OCI-LY7 (cell line): ENCODE data around the gene MRC2. TPM values are rescaled to one million over a fixed set of nuclear protein-coding genes. Genes with fewer than 3 reads are reported as not detected.
"Not testable (repeated sequence)": the region's sequence is repeated elsewhere in the genome, so short reads cannot be mapped to it uniquely, and the experiment has no call there.

ENCODE experiments used
- BruUV-seq: library from RNA; stranded (reverse); fragments of 400-500 nt; replicated peaks from 2 replicates; lab custom pipeline; 2021; lab: Mats Ljungman, UMichigan
- CTCF ChIA-PET: fragments of 300-600 bp; sonication (Branson Sonifier 250); formaldehyde crosslinking; loops from one replicate; lab custom pipeline; 2022; ENCODE audit warnings: antibody characterized with exemption; ENCODE audit not compliant: unreplicated experiment; lab: Charles Lee
- POLR2A ChIA-PET: fragments of 300-600 bp; sonication (Branson Sonifier 250); formaldehyde crosslinking; loops from one replicate; lab custom pipeline; 2022; ENCODE audit warnings: antibody characterized with exemption; lab: Charles Lee
- DNase-seq: peaks from one replicate; pipeline ENCODE4 v3.0.0-alpha.2; 2015; ENCODE audit warnings: low spot score
- H2AFZ ChIP-seq: fragments of 200-600 bp; sonication (generic), shearing (Covaris generic); 2 replicates; pipeline ENCODE4 v1.6.1; 2014; ENCODE audit warnings: mild to moderate bottlenecking, antibody characterized with exemption, low read length, moderate library complexity
- H3K27ac ChIP-seq: fragments of 200-600 bp; sonication (generic); 2 replicates; pipeline ENCODE4 v1.5.1; 2014; ENCODE audit warnings: mixed run types, low read depth, mild to moderate bottlenecking, moderate library complexity, low read length, inconsistent platforms; ENCODE audit not compliant: poor library complexity, severe bottlenecking
- H3K36me3 ChIP-seq: fragments of 200-600 bp; sonication (generic); 2 replicates; pipeline ENCODE4 v1.6.1; 2014; ENCODE audit warnings: mild to moderate bottlenecking, antibody characterized with exemption, low read length, moderate library complexity, mixed read lengths; ENCODE audit not compliant: insufficient read depth
- H3K4me1 ChIP-seq: fragments of 200-600 bp; sonication (generic); 2 replicates; pipeline ENCODE4 v1.5.1; 2014; ENCODE audit warnings: mild to moderate bottlenecking, low read length; ENCODE audit not compliant: insufficient read depth, poor library complexity, severe bottlenecking
- H3K4me2 ChIP-seq: fragments of 200-600 bp; sonication (generic); 2 replicates; pipeline ENCODE4 v1.6.1; 2014; ENCODE audit warnings: mild to moderate bottlenecking, low read length
- H3K4me3 ChIP-seq: fragments of 200-600 bp; sonication (generic); 2 replicates; pipeline ENCODE4 v1.5.1; 2014; ENCODE audit warnings: mild to moderate bottlenecking, low read depth, low read length; ENCODE audit not compliant: poor library complexity, severe bottlenecking
- H3K79me2 ChIP-seq: fragments of 200-600 bp; sonication (generic); 2 replicates; pipeline ENCODE4 v1.6.1; 2016; ENCODE audit warnings: low read depth, mild to moderate bottlenecking, low read length, moderate library complexity, mixed read lengths; ENCODE audit not compliant: insufficient read depth
- H3K9me2 ChIP-seq: fragments of 200-600 bp; sonication (generic); 2 replicates; pipeline ENCODE4 v1.6.1; 2016; ENCODE audit warnings: mild to moderate bottlenecking, low read length, mixed read lengths; ENCODE audit not compliant: insufficient read depth
- H3K9me3 ChIP-seq: fragments of 200-600 bp; sonication (generic); 2 replicates; pipeline ENCODE4 v1.6.1; 2014; ENCODE audit warnings: mild to moderate bottlenecking, mixed run types, low read length, mixed read lengths
- H4K20me1 ChIP-seq: fragments of 200-600 bp; sonication (generic); 2 replicates; pipeline ENCODE4 v1.6.1; 2014; ENCODE audit warnings: mild to moderate bottlenecking, antibody characterized with exemption, low read length, moderate library complexity, mixed read lengths; ENCODE audit not compliant: insufficient read depth
- EZH2phosphoT487 ChIP-seq: fragments of 200-600 bp; sonication (generic); IDR thresholded peaks from 2 replicates; pipeline ENCODE4 v1.6.1; 2018; ENCODE audit warnings: low read depth, borderline replicate concordance, mild to moderate bottlenecking, mixed run types, antibody characterized with exemption, low read length, moderate library complexity, mixed read lengths
- intact Hi-C: fragments of 100-400 bp; cut with micrococcal nuclease; formaldehyde crosslinking; loops from one replicate; pipeline ENCODE4 v1.10.0; 2022; ENCODE audit not compliant: unreplicated experiment
- total RNA-seq, 2 experiments: library from RNA; depleted of rRNA in 1 of 2; stranded (reverse); fragments of >200 nt in 1 of 2; shearing (Covaris generic) in 1 of 2; gene quantifications; 2 replicates each; pipeline ENCODE4 v1.2.3, GENCODE V29; 2014 to 2022
- TF ChIP-seq, protein P1 (sequence below): fragments of 200-600 bp; sonication (generic); conservative IDR thresholded peaks from 2 replicates; pipeline ENCODE4 v1.5.1; 2014; ENCODE audit warnings: mild to moderate bottlenecking, antibody characterized with exemption, low read length, moderate library complexity, mixed read lengths

Gene MRC2
- total RNA-seq, 2 experiments from 2014 or later = 0.19 to 0.27 TPM

DNA sequence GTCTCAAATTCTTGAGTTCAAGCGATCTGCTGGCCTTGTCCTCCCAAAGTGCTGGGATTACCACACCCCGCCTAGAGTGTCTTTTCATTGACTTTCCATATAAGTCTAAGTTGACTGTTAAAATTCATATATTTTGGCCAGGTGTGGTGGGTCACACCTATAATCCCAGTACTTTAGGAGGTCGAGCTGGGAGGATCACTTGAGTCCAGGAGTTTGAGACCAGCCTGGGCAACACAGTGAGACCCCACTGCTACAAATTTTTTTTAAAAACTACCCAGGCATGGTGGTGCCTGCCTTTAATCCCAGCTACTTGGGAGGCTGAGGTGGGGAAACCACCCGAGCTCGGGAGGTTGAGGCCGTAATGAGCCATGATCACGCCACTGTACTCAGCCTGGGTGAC lies 21.9 kb upstream of the MRC2 start:
- no peak for TF ChIP-seq EZH2phosphoT487
- TF ChIP-seq, protein P1, sequence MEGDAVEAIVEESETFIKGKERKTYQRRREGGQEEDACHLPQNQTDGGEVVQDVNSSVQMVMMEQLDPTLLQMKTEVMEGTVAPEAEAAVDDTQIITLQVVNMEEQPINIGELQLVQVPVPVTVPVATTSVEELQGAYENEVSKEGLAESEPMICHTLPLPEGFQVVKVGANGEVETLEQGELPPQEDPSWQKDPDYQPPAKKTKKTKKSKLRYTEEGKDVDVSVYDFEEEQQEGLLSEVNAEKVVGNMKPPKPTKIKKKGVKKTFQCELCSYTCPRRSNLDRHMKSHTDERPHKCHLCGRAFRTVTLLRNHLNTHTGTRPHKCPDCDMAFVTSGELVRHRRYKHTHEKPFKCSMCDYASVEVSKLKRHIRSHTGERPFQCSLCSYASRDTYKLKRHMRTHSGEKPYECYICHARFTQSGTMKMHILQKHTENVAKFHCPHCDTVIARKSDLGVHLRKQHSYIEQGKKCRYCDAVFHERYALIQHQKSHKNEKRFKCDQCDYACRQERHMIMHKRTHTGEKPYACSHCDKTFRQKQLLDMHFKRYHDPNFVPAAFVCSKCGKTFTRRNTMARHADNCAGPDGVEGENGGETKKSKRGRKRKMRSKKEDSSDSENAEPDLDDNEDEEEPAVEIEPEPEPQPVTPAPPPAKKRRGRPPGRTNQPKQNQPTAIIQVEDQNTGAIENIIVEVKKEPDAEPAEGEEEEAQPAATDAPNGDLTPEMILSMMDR = no peak
- Histone ChIP-seq H3K9me3 (no peaks in the 10 kb centered on the region), H3K9me2 (no peaks in the 10 kb centered on the region), H2AFZ (no peak overlapping the region), H3K27ac (no peak overlapping the region), H3K4me2 (no peak overlapping the region), H4K20me1 (no peaks in the 10 kb centered on the region), H3K79me2 (no peaks in the 10 kb centered on the region), H3K36me3 (peaks cover 95% of the 10 kb centered on the region), H3K4me3 (no peak overlapping the region), H3K4me1 (no peaks in the 10 kb centered on the region)
- ChIA-PET POLR2A (interaction anchor here (0.6 kb wide), 1 partner anchor 152 kb away, joined by 4 read pairs; no protein-coding TSS in a partner anchor), CTCF (no interaction called here)
- intact Hi-C loops = no loop called here
- BruUV-seq = no TSS peak
- no peak for DNase-seq

DNA sequence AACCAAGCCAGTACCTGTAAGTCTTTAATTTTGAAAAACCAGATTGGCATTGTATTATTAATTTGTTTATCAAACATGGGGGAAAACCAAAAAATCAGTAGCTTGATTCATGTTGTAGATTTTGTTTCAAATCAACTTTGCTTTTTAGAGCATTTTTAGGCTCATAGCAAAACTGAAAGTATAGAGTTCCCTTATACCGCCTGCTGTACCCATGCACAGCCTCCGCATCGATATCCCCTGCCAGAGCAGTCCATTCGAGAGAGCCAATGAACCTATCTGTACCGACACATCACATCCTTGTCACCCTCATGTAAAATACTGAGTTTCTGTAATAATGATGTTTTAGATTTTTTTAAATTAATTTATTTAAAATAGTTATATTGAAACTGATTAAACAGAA lies 16.2 kb upstream of the MRC2 start:
- POLR2A ChIA-PET = no interaction called here

DNA sequence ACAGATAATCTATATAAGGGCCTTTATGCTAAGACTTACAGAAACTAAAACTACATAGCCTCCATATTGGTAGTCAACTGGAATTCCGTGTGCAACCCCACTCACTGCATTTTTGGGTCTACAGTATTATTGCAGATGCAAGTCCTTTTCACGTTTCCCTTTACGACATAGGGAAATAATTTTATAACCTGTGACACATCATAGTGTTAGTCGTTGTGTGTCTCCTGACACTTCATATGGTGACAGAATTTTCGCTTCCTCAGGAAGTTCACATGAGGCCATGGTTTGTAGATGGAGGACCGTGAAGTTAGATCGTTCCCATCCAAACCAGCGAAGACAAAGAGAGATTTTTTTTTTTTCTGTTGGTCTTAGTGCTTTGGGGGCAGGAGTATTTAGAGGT lies 15.7 kb upstream of the MRC2 start:
- intact Hi-C loops = no loop called here
- Histone ChIP-seq H3K9me3 (no peaks in the 10 kb centered on the region), H3K4me3 (no peak overlapping the region), H3K27ac (no peak overlapping the region), H3K9me2 (no peaks in the 10 kb centered on the region), H3K79me2 (no peaks in the 10 kb centered on the region), H2AFZ (no peak overlapping the region), H4K20me1 (no peaks in the 10 kb centered on the region), H3K4me2 (no peak overlapping the region), H3K36me3 (peaks cover 81% of the 10 kb centered on the region), H3K4me1 (no peaks in the 10 kb centered on the region)
- DNase-seq = no peak
- no peak for TF ChIP-seq EZH2phosphoT487
- TF ChIP-seq, protein P1 = no peak
- POLR2A ChIA-PET = no interaction called here
- CTCF ChIA-PET = no interaction called here
- no TSS peak for BruUV-seq

More for the DNA sequence above, 16.2 kb upstream of the MRC2 start:
- H2AFZ ChIP-seq = no peak overlapping the region
- no peaks in the 10 kb centered on the region for H3K9me2 ChIP-seq
- intact Hi-C loops = no loop called here
- no peaks in the 10 kb centered on the region for H3K4me1 ChIP-seq
- H3K79me2 ChIP-seq = no peaks in the 10 kb centered on the region
- CTCF ChIA-PET = no interaction called here
- no peak overlapping the region for H3K4me2 ChIP-seq
- peaks cover 86% of the 10 kb centered on the region for H3K36me3 ChIP-seq
- no peaks in the 10 kb centered on the region for H3K9me3 ChIP-seq
- H4K20me1 ChIP-seq = no peaks in the 10 kb centered on the region
- H3K4me3 ChIP-seq = no peak overlapping the region
- no TSS peak for BruUV-seq
- H3K27ac ChIP-seq = no peak overlapping the region
- TF ChIP-seq, protein P1 = no peak
- TF ChIP-seq EZH2phosphoT487 = no peak
- no peak for DNase-seq

DNA sequence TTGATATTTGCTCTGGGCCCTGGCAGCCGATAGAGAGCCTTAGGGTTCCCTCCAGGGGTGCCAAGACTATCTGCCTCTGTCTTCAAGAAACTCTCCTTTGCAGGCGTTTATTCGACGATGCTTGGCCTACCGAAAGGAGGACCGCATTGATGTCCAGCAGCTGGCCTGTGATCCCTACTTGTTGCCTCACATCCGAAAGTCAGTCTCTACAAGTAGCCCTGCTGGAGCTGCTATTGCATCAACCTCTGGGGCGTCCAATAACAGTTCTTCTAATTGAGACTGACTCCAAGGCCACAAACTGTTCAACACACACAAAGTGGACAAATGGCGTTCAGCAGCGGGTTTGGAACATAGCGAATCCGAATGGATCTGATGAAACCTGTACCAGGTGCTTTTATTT lies 15.2 kb upstream of the MRC2 start:
- H3K9me3 ChIP-seq, H3K4me3 ChIP-seq, H2AFZ ChIP-seq, CTCF ChIA-PET, H3K4me1 ChIP-seq, H3K27ac ChIP-seq, BruUV-seq, H4K20me1 ChIP-seq, POLR2A ChIA-PET, H3K4me2 ChIP-seq, H3K9me2 ChIP-seq, intact Hi-C loops, DNase-seq, H3K79me2 ChIP-seq: not testable (repeated sequence)
- peaks cover 76% of the 10 kb centered on the region for H3K36me3 ChIP-seq
